Esophagus squamous epithelium (tissue), 4 donors: ENCODE data around the gene ABCC1.

ENCODE experiments used
- CTCF ChIP-seq, 6 experiments: fragments of 450-650 bp in 4 of 6; fragments of 200-600 bp in 2 of 6; sonication (generic) in 2 of 6; IDR thresholded peaks; one replicate each; pipeline ENCODE4 v1.5.1; 2016 to 2019; ENCODE audit warnings: antibody characterized with exemption in 6 of 6, mild to moderate bottlenecking in 4 of 6, moderate library complexity in 4 of 6
- POLR2A ChIP-seq, 4 donors: fragments of 450-650 bp; IDR thresholded peaks; one replicate each; pipeline ENCODE4 v1.6.1; 2017; ENCODE audit warnings: antibody characterized with exemption in 4 of 4, mild to moderate bottlenecking in 4 of 4, moderate library complexity in 3 of 4

- TF ChIP-seq POLR2A (IDR thresholded peaks at IDR 0.05) (no peak), CTCF (IDR thresholded peaks at IDR 0.05) (no peak)
These were observed 4.1 kb downstream of the ABCC1 start for GRCh38 chr16:15953477-15953876.
